Mucosa of descending colon (tissue), 3 donors: ENCODE results near the gene BCAN. TPM values are rescaled to one million over a fixed set of nuclear protein-coding genes. Genes with fewer than 3 reads are reported as not detected.

ENCODE experiments used
- ATAC-seq: fragments of 200-7000 bp; cut with Tn5 transposase; one replicate; pipeline ENCODE4 v1.9.1; 2020; ENCODE audit warnings: mild to moderate bottlenecking, moderate library complexity
- DNase-seq, 3 donors: peaks; one replicate each; pipeline ENCODE4 v3.0.0-alpha.2; 2020
- H3K36me3 ChIP-seq: fragments of 200-600 bp; one replicate; pipeline ENCODE4 v1.8.0; 2021; ENCODE audit warnings: low read depth, mild to moderate bottlenecking
- H3K4me1 ChIP-seq: fragments of 200-600 bp; one replicate; pipeline ENCODE4 v1.8.0; 2021; ENCODE audit warnings: low read depth, mild to moderate bottlenecking
- H3K4me3 ChIP-seq: fragments of 200-600 bp; one replicate; pipeline ENCODE4 v1.8.0; 2021; ENCODE audit warnings: mild to moderate bottlenecking
- H3K9me3 ChIP-seq: fragments of 200-600 bp; one replicate; pipeline ENCODE4 v1.8.0; 2021; ENCODE audit warnings: mild to moderate bottlenecking
- CTCF ChIP-seq: fragments of 200-600 bp; IDR thresholded peaks from one replicate; pipeline ENCODE4 v1.8.0; 2022; ENCODE audit warnings: antibody characterized with exemption, mild to moderate bottlenecking
- intact Hi-C, 2 donors: fragments of 100-400 bp; cut with DNase I in 1 of 2; cut with micrococcal nuclease in 1 of 2; formaldehyde crosslinking; loops; one replicate each; pipeline versions ENCODE4 v1.11.0 to v1.11.1; 2022; cut with DNase I, micrococcal nuclease
- total RNA-seq, 3 donors: library from RNA; stranded (reverse); fragmentation: NEBNext Ultra II Directional in 2 of 3; extraction: Animal tissue kit (Norgen Biotek cat#: 25700) in 2 of 3; gene quantifications; one replicate each; pipeline versions ENCODE4 v1.2.1 to v1.2.4, GENCODE V29; 2021 to 2023
- donor health status: DM: no; HTN: no; CAD: no; lungs with moderate emphysema.
- donor health status: DM: no; HTN: no; CAD: no.
- donor health status: DM: no; HTN: yes; CAD: no.

BCAN gene
- total RNA-seq, 3 donors from 2014 or later: 0.14 to 0.79 TPM; not detected in 1

- no peaks in the 10 kb centered on the region for H3K36me3 ChIP-seq
- peaks cover 22% of the 10 kb centered on the region for H3K4me1 ChIP-seq
- no peak for ATAC-seq
- no peak overlapping the region for H3K4me3 ChIP-seq
- no peaks in the 10 kb centered on the region for H3K9me3 ChIP-seq
- TF ChIP-seq CTCF: no peak
- DNase-seq: no peak
- intact Hi-C loops: loop anchor here in 1 of 2 donors (2.0 to 5.0 kb wide), 2 partner anchors 24 to 72 kb away; no protein-coding TSS in a partner anchor
Measured at GRCh38 chr1:156654700-156655099, 12.8 kb downstream of the BCAN start.

GRCh38 chr1:156655151-156655903, 13.4 kb downstream of the BCAN start:
- ATAC-seq (no peak), DNase-seq (no peak)
- peaks cover 27% of the 10 kb centered on the region for H3K4me1 ChIP-seq
- no peak overlapping the region for H3K4me3 ChIP-seq
- TF ChIP-seq CTCF: no peak
- no peaks in the 10 kb centered on the region for H3K9me3 ChIP-seq
- intact Hi-C loops: loop anchor here in 1 of 2 donors (2.0 to 5.0 kb wide), 2 partner anchors 25 to 73 kb away; no protein-coding TSS in a partner anchor
- H3K36me3 ChIP-seq: no peaks in the 10 kb centered on the region

GRCh38 chr1:156655904-156656516, 14.1 kb downstream of the BCAN start:
- Histone ChIP-seq H3K36me3 (no peaks in the 10 kb centered on the region), H3K4me3 (no peak overlapping the region), H3K9me3 (no peaks in the 10 kb centered on the region), H3K4me1 (peaks cover 31% of the 10 kb centered on the region)
- intact Hi-C loops: loop anchor here (2.0 to 5.0 kb wide), 3 partner anchors 25 to 74 kb away; no protein-coding TSS in a partner anchor
- no peak for ATAC-seq
- no peak for TF ChIP-seq CTCF
- no peak for DNase-seq

- intact Hi-C loops: loop anchor here (2.0 to 5.0 kb wide), 2 partner anchors 30 to 75 kb away; no protein-coding TSS in a partner anchor
- peaks cover 42% of the 10 kb centered on the region for H3K4me1 ChIP-seq
- ATAC-seq: peak; percentile 28
Measured at GRCh38 chr1:156656806-156657740, 15.2 kb downstream of the BCAN start.

More at GRCh38 chr1:156656806-156657740, 15.2 kb downstream of the BCAN start:
- H3K36me3 ChIP-seq: no peaks in the 10 kb centered on the region
- no peaks in the 10 kb centered on the region for H3K9me3 ChIP-seq
- peak; percentile 76 to 83 (median 83) for DNase-seq
- H3K4me3 ChIP-seq: no peak overlapping the region
- peak; percentile 94 for TF ChIP-seq CTCF
